ENCODE measurements around the gene MGAT5B. TPM values are rescaled to one million over a fixed set of nuclear protein-coding genes. Genes with fewer than 3 reads are reported as not detected.

MGAT5B gene
- total and polyA plus RNA-seq, 9 of the 15 experiments (the other 6 are each of a cell fraction or from before 2014, with no cell fraction given), result 0.09 to 0.43 (median 0.18) TPM; not detected in 4

GRCh38 chr17:76951375-76951905, 83.2 kb downstream of the MGAT5B start:
- H3K79me2 ChIP-seq (ENCODE audit: control insufficient read depth, insufficient read depth, low read length), result no peaks in the 10 kb centered on the region
- DNase-seq (ENCODE audit: extremely low read depth in 1 of 4, low spot score in 3 of 4), result no peak
- no peak overlapping the region for H3K4me3 ChIP-seq
- 10% methylated on average over 6 of the region's 8 CpGs for WGBS (ENCODE audit: insufficient coverage, low coverage, missing lambda C conversion rate)
- peaks cover 12% of the 10 kb centered on the region for H4K20me1 ChIP-seq (replicated peaks; ENCODE audit: control insufficient read depth, insufficient read depth, low read length)
- no peak overlapping the region for H3K4me2 ChIP-seq (ENCODE audit: insufficient read depth, low read length)
- H3K9me3 ChIP-seq (replicated peaks; ENCODE audit: control insufficient read depth, insufficient read depth, low read depth, low read length), result no peaks in the 10 kb centered on the region
- no peak for ATAC-seq
- CTCF ChIA-PET (ENCODE audit: low intra/inter-chr PET ratio), result no interaction called here
- TF ChIP-seq RBM14 (IDR thresholded peaks at IDR 0.05; ENCODE audit: borderline replicate concordance, insufficient read depth, low read depth, low read length), result no peak
- TF ChIP-seq FOXK1 (CRISPR knock-in tag; IDR thresholded peaks at IDR 0.05; ENCODE audit: borderline replicate concordance), result no peak
- intact Hi-C loops (cut with micrococcal nuclease), result no loop called here
- BruUV-seq (replicated peaks), result no TSS peak
- H3K27ac ChIP-seq (ENCODE audit: extremely low read depth, low read depth, low read length), result no peak overlapping the region
- H3K36me3 ChIP-seq (ENCODE audit: control insufficient read depth, insufficient read depth, low read length), result no peaks in the 10 kb centered on the region
- no peak overlapping the region for H3K9ac ChIP-seq (ENCODE audit: insufficient read depth in 1 of 2, low read depth in 2 of 2, low read length in 2 of 2)
- POLR2A ChIA-PET, result interaction anchor here (0.7 kb wide), 1 partner anchor 257 kb away, joined by 3 read pairs; no protein-coding TSS in a partner anchor
- no peak overlapping the region for H2AFZ ChIP-seq (ENCODE audit: low read depth, low read length)
- H3K27me3 ChIP-seq (ENCODE audit: control insufficient read depth in 2 of 2, insufficient read depth in 2 of 2, low read length in 2 of 2), result peaks cover 20 to 60% of the 10 kb centered on the region in 2 experiments
- no peaks in the 10 kb centered on the region for H3K9me1 ChIP-seq (ENCODE audit: control insufficient read depth, insufficient read depth, low read length)
- FAIRE-seq, result no peak
- in situ Hi-C loops (cut with MboI), result no loop called here
- peaks cover 0 to 6% of the 10 kb centered on the region in 2 experiments; a peak in 1 of 5 replicates for H3K4me1 ChIP-seq (replicated peaks in 1 of 2; ENCODE audit: control insufficient read depth in 2 of 2, insufficient read depth in 2 of 2, low read length in 2 of 2)

- ChIA-PET POLR2A (no interaction called here), CTCF (ENCODE audit: low intra/inter-chr PET ratio) (no interaction called here)
- no peak for TF ChIP-seq ZNF232 (CRISPR knock-in tag; IDR thresholded peaks at IDR 0.05)
- no peak for TF ChIP-seq SUPT5H (IDR thresholded peaks at IDR 0.05)
- TF ChIP-seq KHSRP (IDR thresholded peaks at IDR 0.05), result no peak
- no peak for TF ChIP-seq E2F3 (CRISPR knock-in tag; IDR thresholded peaks at IDR 0.05)
- no peak for TF ChIP-seq ZFX (CRISPR knock-in tag; IDR thresholded peaks at IDR 0.05)
- no peak for TF ChIP-seq XRCC4 (IDR thresholded peaks at IDR 0.05; ENCODE audit: extremely low read depth, insufficient read depth, insufficient read length)
- TF ChIP-seq RBM25 (IDR thresholded peaks at IDR 0.05; ENCODE audit: low read depth, low read length, severe bottlenecking), result no peak
- TF ChIP-seq ETV1 (tag; conservative IDR thresholded peaks at IDR 0.05; ENCODE audit: low read depth), result no peak
- no peak for TF ChIP-seq ZBTB49 (CRISPR knock-in tag; IDR thresholded peaks at IDR 0.05; ENCODE audit: borderline replicate concordance)
- no peak for TF ChIP-seq NR1H2 (CRISPR knock-in tag; IDR thresholded peaks at IDR 0.05)
- no peak for TF ChIP-seq FOXP1 (CRISPR knock-in tag; IDR thresholded peaks at IDR 0.05)
These were observed 84.2 kb downstream of the MGAT5B start for GRCh38 chr17:76952402-76952801.

More at GRCh38 chr17:76952402-76952801, 84.2 kb downstream of the MGAT5B start:
- FAIRE-seq (no peak), DNase-seq (ENCODE audit: extremely low read depth in 1 of 4, low spot score in 3 of 4) (no peak), ATAC-seq (no peak)
- intact Hi-C loops (cut with micrococcal nuclease) (no loop called here), in situ Hi-C loops (cut with MboI) (no loop called here)
- Histone ChIP-seq H3K79me2 (ENCODE audit: control insufficient read depth, insufficient read depth, low read length) (no peaks in the 10 kb centered on the region), H3K4me2 (ENCODE audit: insufficient read depth, low read length) (no peak overlapping the region), H4K20me1 (replicated peaks; ENCODE audit: control insufficient read depth, insufficient read depth, low read length) (peaks cover 11% of the 10 kb centered on the region; the same call in 1 of the 2 replicates), H3K4me1 (replicated peaks in 1 of 2; ENCODE audit: control insufficient read depth in 2 of 2, insufficient read depth in 2 of 2, low read length in 2 of 2) (peaks cover 0 to 6% of the 10 kb centered on the region in 2 experiments; a peak in 1 of 5 replicates), H3K4me3 (no peak overlapping the region), H3K36me3 (ENCODE audit: control insufficient read depth, insufficient read depth, low read length) (no peaks in the 10 kb centered on the region), H3K9ac (ENCODE audit: insufficient read depth in 1 of 2, low read depth in 2 of 2, low read length in 2 of 2) (no peak overlapping the region), H3K9me1 (ENCODE audit: control insufficient read depth, insufficient read depth, low read length) (no peaks in the 10 kb centered on the region), H3K27me3 (ENCODE audit: control insufficient read depth in 2 of 2, insufficient read depth in 2 of 2, low read length in 2 of 2) (peaks cover 26 to 66% of the 10 kb centered on the region in 2 experiments), H2AFZ (ENCODE audit: low read depth, low read length) (no peak overlapping the region), H3K9me3 (replicated peaks; ENCODE audit: control insufficient read depth, insufficient read depth, low read depth, low read length) (no peaks in the 10 kb centered on the region), H3K27ac (ENCODE audit: extremely low read depth, low read depth, low read length) (no peak overlapping the region)
- whole genome bisulfite sequencing (ENCODE audit: insufficient coverage, low coverage, missing lambda C conversion rate), result 8% methylated on average over 5 of the region's 5 CpGs
- no TSS peak for BruUV-seq (replicated peaks)
